Measurements from ENCODE around the gene PTGDS. TPM values are rescaled to one million over a fixed set of nuclear protein-coding genes. Genes with fewer than 3 reads are reported as not detected.
A peak's percentile ranks its signal among the peaks of the same experiment; 100 is the strongest.

The PTGDS gene
- total RNA-seq, 3 donors from 2014 or later, result 46.7 to 72.6 (median 48.2) TPM

- Histone ChIP-seq H3K4me1 (peaks cover 0 to 7% of the 10 kb centered on the region in 2 donors), H3K36me3 (no peaks in the 10 kb centered on the region), H3K4me3 (peak overlapping the region; percentile 60 to 77 (median 70)), H3K9me3 (no peaks in the 10 kb centered on the region), H3K27me3 (no peaks in the 10 kb centered on the region), H3K27ac (peak overlapping the region; percentile 86 to 88)
- TF ChIP-seq POLR2AphosphoS5 (IDR thresholded peaks at IDR 0.05), result peak; percentile 36 to 48 (median 43)
- peak; percentile 20 for TF ChIP-seq POLR2A (IDR thresholded peaks at IDR 0.05)
- peak in 2 of 3 donors; percentile 13 to 45 for TF ChIP-seq CTCF (IDR thresholded peaks at IDR 0.05)
- DNase-seq (ENCODE audit: low spot score in 2 of 2), result peak; percentile 94 to 98
- intact Hi-C loops (cut with DNase I; ENCODE audit: low total_unique reads), result no loop called here
Measured at GRCh38 chr9:136949817-136950655, 27.3 kb upstream of the PTGDS start.

- Histone ChIP-seq H3K27ac (peak overlapping the region; percentile 86 to 88), H3K27me3 (no peaks in the 10 kb centered on the region), H3K9me3 (no peaks in the 10 kb centered on the region), H3K36me3 (no peaks in the 10 kb centered on the region), H3K4me3 (peak overlapping the region; percentile 60 to 77 (median 70)), H3K4me1 (peaks cover 0 to 7% of the 10 kb centered on the region in 2 donors)
- no peak for DNase-seq (ENCODE audit: low spot score in 2 of 2)
- intact Hi-C loops (cut with DNase I; ENCODE audit: low total_unique reads), result no loop called here
- TF ChIP-seq POLR2A (IDR thresholded peaks at IDR 0.05) (no peak), POLR2AphosphoS5 (IDR thresholded peaks at IDR 0.05) (no peak), CTCF (IDR thresholded peaks at IDR 0.05) (no peak)
Measured at GRCh38 chr9:136950656-136951276, 26.5 kb upstream of the PTGDS start.

- intact Hi-C loops (cut with DNase I; ENCODE audit: low total_unique reads), result no loop called here
- Histone ChIP-seq H3K4me3 (no peak within 1 kb of the TSS), H3K27me3 (no peaks in the 10 kb centered on the region), H3K4me1 (peaks cover 0 to 7% of the 10 kb centered on the region in 2 donors), H3K27ac (no peak within 1 kb of the TSS), H3K9me3 (no peaks in the 10 kb centered on the region), H3K36me3 (no peaks in the 10 kb centered on the region)
- TF ChIP-seq CTCF (IDR thresholded peaks at IDR 0.05), result no peak
- no peak for DNase-seq (ENCODE audit: low spot score in 2 of 2)
Measured at GRCh38 chr9:136951541-136952320, 25.6 kb upstream of the PTGDS start, which contains the start of gene LCN12. LCN12 (plus strand) TSS chr9:136952273; CDS start chr9:136952328, 55 bp downstream.

GRCh38 chr9:136952321-136952850 is 24.9 kb upstream of the PTGDS start:
- DNase-seq (ENCODE audit: low spot score in 2 of 2), result no peak
- no peaks in the 10 kb centered on the region for H3K9me3 ChIP-seq
- H3K27ac ChIP-seq, result no peak overlapping the region
- intact Hi-C loops (cut with DNase I; ENCODE audit: low total_unique reads), result no loop called here
- H3K4me1 ChIP-seq, result peaks cover 0 to 7% of the 10 kb centered on the region in 2 donors
- H3K36me3 ChIP-seq, result no peaks in the 10 kb centered on the region
- H3K27me3 ChIP-seq, result no peaks in the 10 kb centered on the region
- TF ChIP-seq CTCF (IDR thresholded peaks at IDR 0.05), result no peak
- no peak overlapping the region for H3K4me3 ChIP-seq

Measured in breast epithelium (tissue), 4 donors.